Measurements from ENCODE around the gene GDF10.
A peak's percentile ranks its signal among the peaks of the same experiment; 100 is the strongest.

Gene GDF10

DNA sequence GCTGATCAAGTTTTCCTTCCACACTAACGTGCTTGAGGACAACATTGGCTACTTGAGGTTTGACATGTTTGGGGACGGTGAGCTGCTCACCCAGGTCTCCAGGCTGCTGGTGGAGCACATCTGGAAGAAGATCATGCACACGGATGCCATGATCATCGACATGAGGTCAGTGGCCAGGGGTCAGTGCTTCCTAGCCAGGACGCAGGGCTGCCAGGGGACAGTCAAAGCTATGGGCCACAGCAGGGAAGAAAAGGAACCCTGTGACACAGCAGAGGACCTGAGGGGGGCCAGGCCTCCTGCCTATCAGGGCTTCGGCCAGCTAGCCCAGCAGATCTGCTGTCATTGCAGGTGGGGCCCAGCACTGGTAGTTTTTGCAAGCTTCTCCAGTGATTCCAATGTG lies 53.4 kb downstream of the GDF10 start:
- no peak for DNase-seq (ENCODE audit: low read depth)

DNA sequence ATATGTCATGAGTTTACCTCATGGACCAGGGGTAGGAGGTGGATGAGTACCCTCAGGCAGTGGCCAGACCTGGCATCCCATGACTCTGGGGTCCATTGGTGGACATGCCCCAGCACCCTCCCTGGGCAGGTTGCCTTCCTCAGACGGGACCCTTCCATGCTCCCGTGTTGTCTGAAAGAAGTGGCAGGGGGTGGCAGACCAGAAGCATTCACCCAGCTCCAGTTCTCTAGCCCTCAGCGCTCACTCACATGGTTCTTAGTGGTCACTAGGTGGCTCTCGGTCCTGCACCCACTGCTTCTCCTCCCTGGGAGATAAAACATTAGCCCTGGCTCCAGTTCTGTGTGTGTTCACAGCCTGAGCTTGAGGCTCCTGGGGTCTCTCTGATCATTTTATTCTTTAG lies 54.2 kb downstream of the GDF10 start:
- no peak for DNase-seq (ENCODE audit: low read depth)

DNA sequence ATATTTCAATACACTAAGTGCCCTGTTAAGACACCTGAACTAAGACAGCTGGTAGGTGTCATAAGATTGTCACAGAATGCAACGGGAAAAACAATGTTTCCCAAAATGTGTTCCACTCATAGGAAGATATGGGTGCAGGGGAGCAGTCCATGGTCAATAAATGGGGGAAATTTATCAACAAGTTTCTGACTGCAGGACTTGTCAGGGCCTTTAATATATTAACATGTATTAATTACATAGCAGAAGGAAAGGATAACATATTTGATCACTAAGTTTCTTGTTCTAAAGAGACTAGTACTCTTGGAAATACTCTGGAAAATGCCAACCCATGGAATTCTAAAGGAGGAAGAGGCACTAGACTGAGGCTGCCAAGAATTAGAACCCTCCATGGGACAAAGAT lies 54.9 kb downstream of the GDF10 start:
- no peak for DNase-seq (ENCODE audit: low read depth)

DNA sequence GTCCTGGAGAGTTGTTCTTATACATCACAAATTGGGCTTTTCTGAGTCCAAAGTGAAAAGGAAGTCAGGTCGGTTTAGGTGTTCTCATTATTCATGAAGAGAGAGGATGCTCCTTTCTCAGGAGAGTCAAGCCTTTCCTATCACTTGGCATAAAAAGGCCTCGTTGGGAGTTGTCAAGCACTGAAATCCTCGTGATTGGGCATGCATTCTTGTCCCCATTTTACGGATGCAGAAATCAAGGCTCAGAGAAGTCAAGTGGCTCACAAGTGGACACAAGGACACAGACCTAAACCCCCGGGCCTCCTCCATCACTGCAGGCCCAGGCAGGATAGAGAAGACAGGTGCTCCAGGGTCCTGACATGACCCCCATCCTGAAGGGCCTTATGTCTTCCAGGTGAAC lies 56.7 kb downstream of the GDF10 start:
- DNase-seq (ENCODE audit: low read depth): no peak

DNA sequence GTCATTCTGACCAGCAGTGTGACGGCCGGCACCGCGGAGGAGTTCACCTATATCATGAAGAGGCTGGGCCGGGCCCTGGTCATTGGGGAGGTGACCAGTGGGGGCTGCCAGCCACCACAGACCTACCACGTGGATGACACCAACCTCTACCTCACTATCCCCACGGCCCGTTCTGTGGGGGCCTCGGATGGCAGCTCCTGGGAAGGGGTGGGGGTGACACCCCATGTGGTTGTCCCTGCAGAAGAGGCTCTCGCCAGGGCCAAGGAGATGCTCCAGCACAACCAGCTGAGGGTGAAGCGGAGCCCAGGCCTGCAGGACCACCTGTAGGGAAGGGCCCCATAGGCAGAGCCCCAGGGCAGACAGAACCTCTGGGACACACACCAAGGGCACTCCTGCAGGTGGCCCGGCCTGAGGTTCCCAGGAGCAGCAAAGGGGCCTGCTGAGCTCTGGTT lies 57.2 kb downstream of the GDF10 start:
- no peak for DNase-seq (ENCODE audit: low read depth)

DNA sequence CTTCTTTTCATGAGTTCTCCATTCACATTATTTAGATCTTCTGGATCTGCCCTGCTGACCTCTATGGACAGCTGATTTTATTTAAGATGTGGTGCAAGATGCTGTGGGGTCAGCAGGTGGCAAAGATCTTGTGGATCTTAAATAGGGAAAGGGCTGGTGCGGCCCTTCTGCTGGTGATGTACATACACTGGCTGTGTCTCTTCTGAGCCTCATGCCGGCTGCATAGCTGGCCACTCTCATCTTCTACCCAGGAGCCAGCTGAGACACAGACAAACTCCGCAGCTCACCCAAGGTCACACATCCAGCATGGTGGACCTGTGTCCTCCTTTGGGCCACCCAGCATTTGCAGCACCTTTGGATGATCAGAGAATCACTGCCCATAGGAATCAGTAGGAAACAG lies 57.9 kb downstream of the GDF10 start:
- no peak for DNase-seq (ENCODE audit: low read depth)

DNA sequence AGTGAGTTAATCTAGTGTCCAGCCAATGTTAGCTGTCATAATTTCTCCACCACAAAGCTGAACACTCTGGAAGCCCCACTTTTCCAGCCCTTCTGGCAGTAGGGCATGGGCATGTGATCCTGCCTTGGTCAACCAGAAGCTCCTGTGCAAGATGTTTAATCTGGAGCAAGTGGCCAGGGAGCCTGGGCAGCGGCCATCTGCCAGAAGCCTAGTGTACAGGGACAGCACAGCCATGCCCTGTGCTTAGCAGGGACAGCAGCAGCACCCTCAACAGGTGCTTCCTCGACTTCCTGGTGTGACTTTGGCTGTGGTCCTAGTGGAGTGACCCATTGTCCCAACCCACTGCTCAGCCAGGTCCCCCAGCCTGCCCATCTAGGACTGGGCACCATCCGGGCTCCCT lies 58.5 kb downstream of the GDF10 start:
- no peak for DNase-seq (ENCODE audit: low read depth)

DNA sequence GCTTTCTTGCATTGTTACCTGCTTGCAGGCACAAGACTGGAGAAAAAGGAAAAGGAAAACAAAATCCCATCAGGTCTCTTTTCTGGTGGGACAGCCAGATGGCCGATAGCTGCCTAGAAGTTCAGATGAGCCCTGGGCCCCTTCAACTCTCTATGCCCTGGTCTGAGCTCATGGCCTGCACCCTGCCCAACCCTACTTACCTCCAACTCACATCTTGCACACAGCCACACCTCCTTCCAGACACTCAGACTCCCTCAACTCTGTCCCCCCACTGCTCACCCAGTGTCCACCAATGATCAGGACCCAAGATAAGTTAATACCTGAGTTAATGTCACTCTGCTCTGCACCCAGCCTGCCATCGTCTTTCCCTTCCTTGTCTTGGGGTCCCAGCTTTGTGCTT lies 59.1 kb downstream of the GDF10 start:
- no peak for DNase-seq (ENCODE audit: low read depth)

DNA sequence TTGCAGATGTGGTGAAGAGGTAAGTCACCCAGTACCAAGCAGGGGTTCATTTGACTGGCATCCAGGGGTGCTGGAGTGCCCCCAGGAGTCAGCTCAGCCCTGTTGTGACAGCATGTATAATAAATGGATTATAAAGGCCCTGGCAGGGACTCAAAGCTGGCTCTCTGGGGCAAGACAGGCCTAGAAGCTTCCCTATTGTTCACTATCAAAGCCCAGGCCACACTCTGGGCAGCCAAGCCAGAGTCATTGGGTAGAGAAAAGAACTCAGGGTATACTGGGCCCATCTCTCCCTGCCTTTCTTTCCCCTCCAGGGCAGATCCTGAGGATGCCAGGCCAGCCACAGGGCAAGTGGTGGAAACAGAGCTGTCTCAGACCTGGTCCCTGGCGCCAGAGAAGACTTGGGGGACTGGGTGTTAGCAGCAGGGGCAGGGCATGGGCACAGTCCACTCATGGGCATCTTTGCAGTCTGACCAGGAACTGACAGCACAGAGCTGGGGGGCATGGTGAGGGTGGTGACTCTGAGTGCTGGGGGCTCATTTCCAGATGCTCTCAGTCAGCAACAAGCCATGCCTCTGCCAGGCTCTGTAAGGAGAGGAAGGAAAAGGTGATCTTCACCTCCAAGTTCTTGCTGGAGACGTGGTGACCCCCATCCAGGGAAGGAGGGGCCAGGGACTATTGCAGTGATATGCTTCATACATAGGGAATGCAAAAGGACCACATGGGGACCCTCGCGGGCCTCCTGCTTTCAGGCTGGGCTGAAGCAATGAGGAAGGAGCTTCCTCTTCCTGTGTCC lies 59.8 kb downstream of the GDF10 start:
- DNase-seq (ENCODE audit: low read depth): no peak

DNA sequence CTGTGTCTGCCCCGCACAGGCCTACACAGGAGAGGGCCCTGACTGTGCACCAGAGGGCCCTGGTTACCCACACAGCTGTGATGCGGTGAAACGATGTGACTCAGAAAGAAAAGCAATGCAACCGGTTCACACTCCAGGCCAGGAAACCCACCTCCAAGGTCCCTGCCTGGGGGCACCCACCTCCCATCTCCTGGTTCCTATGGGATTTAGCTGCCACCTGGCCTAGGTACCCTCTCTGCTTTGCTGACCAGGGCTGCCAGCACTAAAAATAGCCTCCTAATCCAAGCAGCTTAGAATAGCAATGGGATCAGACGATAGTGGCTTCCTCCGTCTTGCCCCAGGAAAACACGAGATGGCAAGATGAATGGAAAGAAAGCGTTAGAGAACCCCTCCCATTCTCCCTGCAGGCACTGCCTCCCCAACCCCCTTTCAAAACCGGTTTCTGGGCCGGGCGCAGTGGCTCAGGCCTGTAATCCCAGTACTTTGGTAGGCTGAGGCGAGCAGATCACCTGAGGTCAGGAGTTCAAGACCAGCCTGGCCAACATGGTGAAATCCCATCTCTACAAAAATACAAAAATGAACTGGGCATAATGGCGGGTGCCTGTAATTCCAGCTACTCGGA lies 60.5 kb downstream of the GDF10 start:
- DNase-seq (ENCODE audit: low read depth): no peak

DNA sequence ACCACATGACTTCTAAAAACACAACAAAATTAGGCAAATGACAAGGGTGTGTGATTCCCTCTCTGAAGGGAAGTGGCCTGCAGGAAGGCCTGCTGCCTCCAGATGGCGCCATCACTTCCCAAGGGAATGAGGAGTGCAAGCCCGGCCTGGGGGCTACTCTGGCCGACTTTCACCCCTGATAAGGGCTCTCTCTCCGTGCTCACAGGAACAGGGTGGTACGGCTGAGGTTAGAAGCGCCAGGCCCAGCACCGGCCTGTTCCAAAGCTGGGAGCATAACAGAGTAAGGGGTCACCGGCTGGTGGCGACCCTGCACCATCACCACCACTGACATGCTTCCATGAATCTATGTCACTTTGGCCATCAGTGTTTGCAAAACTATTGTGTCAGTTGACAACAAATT lies 61.3 kb downstream of the GDF10 start:
- peak; percentile 24 for DNase-seq (ENCODE audit: low read depth)

DNA sequence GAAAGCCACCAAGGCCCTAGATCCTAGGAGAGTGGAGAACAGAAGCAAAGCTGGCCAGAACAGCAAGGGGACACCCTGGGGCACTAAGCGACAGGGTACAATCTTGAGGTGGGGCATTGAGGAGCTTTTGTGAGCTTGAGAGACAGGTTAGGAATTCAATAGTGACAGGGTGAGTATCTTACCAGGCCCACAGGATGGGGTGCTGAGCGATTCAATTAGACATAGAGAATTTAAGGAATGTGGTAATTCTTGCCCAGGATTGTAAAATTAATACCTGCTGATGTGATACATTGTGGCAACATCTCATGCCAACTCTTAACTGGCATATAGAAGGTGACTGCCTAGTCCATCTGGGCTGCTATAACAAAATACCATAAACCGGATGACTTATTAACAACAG lies 62.2 kb downstream of the GDF10 start:
- no peak for DNase-seq (ENCODE audit: low read depth)

Data from activated T-cell treated with anti-CD3 and anti-CD28 coated beads for 48 hours (primary cell).